HK-2 (cell line): Measurements from ENCODE around the gene MEF2A.
"Not testable (repeated sequence)": the region's sequence is repeated elsewhere in the genome, so short reads cannot be mapped to it uniquely, and the experiment has no call there.

Source experiments
- DNase-seq: peaks from one replicate; pipeline ENCODE4 v3.0.0-alpha.2; 2018; ENCODE audit not compliant: unreplicated experiment

Gene MEF2A

GRCh38 chr15:99645951-99646350 lies 80.2 kb downstream of the MEF2A start:
- DNase-seq = no peak

GRCh38 chr15:99651023-99651807 lies 85.4 kb downstream of the MEF2A start:
- peak; percentile 12 for DNase-seq

- no peak for DNase-seq
Measured at GRCh38 chr15:99656205-99656604, 90.4 kb downstream of the MEF2A start.

- no peak for DNase-seq
Measured at GRCh38 chr15:99657996-99658395, 92.2 kb downstream of the MEF2A start.

GRCh38 chr15:99662903-99663302 lies 97.1 kb downstream of the MEF2A start:
- DNase-seq = no peak

GRCh38 chr15:99666073-99666472 lies 100.3 kb downstream of the MEF2A start:
- DNase-seq = not testable (repeated sequence)

GRCh38 chr15:99668533-99669182 lies 102.9 kb downstream of the MEF2A start:
- no peak for DNase-seq

GRCh38 chr15:99669250-99669649 lies 103.5 kb downstream of the MEF2A start:
- no peak for DNase-seq

GRCh38 chr15:99671926-99672635 lies 106.3 kb downstream of the MEF2A start:
- DNase-seq = no peak

GRCh38 chr15:99673111-99673510 lies 107.3 kb downstream of the MEF2A start:
- no peak for DNase-seq

GRCh38 chr15:99674279-99674678 lies 108.5 kb downstream of the MEF2A start:
- no peak for DNase-seq

- no peak for DNase-seq
Measured at GRCh38 chr15:99677540-99678134, 111.9 kb downstream of the MEF2A start.

- DNase-seq = no peak
Measured at GRCh38 chr15:99680276-99680675, 114.5 kb downstream of the MEF2A start.

- DNase-seq = no peak
Measured at GRCh38 chr15:99681990-99682389, 116.2 kb downstream of the MEF2A start.

GRCh38 chr15:99682455-99682854 lies 116.7 kb downstream of the MEF2A start:
- no peak for DNase-seq

GRCh38 chr15:99683000-99683670 lies 117.4 kb downstream of the MEF2A start:
- no peak for DNase-seq

GRCh38 chr15:99686290-99686689 lies 120.5 kb downstream of the MEF2A start:
- DNase-seq = no peak

- no peak for DNase-seq
Measured at GRCh38 chr15:99692825-99693224, 127.0 kb downstream of the MEF2A start.

- no peak for DNase-seq
Measured at GRCh38 chr15:99696096-99696495, 130.3 kb downstream of the MEF2A start.

- no peak for DNase-seq
Measured at GRCh38 chr15:99702895-99703602, 137.3 kb downstream of the MEF2A start.
